ENCODE data around the gene PLEKHJ1. TPM values are rescaled to one million over a fixed set of nuclear protein-coding genes. Genes with fewer than 3 reads are reported as not detected.

PLEKHJ1 gene
- total and polyA plus RNA-seq, 2 of the 13 experiments (the other 11 are each of a cell fraction or from before 2014, with no cell fraction given): 70.5 to 130 TPM

DNA sequence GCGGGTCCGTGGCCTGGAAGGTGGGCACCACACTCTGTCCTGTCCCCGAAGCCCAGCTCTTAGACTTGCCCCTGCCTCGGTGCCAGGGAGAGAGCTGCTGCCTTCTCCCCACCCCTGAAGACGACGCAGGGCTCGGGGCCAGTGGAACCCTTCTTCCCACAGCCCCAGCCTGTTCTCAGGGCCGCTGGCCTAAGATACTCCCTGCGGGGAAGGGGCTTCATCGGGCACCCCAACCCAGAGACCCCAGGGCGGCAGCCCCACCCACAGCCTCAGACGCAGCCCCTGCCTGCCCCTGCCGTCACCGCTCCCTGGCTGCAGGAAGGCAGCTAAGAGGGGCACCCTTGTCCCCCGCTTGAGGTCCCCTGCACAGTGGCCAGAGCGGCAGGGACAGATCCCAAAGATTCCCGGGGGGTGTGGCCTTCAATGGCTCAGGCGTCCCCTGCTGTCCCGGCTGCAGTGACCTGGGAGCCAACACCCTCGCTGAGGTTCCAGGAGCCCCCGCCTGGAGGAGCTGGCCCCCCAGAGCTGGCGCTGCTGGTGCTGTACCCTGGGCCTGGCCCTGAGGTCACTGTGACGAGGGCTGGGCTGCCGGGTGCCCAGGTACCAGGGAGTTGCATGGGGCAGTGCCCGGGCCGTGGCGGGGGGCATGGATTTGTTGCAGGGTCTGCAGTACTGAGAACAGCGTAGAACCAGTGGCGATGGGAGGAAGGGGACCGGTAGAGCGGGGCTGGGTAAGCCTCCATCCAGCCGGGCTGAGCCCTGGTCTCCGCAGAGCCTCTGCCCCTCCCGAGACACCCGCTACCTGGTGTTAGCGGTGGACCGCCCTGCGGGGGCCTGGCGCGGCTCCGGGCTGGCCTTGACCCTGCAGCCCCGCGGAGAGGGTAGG is 14.0 kb upstream of the PLEKHJ1 start:
- FAIRE-seq (no peak), ATAC-seq (peak; percentile 8), DNase-seq (ENCODE audit: low spot score) (no peak)
- no peaks in the 10 kb centered on the region for H3K79me2 ChIP-seq (ENCODE audit: insufficient read depth, low read length)
- H3K27me3 ChIP-seq (ENCODE audit: control insufficient read depth in 1 of 2, insufficient read depth in 2 of 2, low read length in 2 of 2): no peaks in the 10 kb centered on the region
- peaks cover 15 to 25% of the 10 kb centered on the region in 2 experiments; a peak in 4 of 5 replicates for H3K36me3 ChIP-seq (replicated peaks in 1 of 2; ENCODE audit: control insufficient read depth in 1 of 2, insufficient read depth in 2 of 2, low read length in 2 of 2)
- no peak overlapping the region for H3K9ac ChIP-seq (ENCODE audit: insufficient read depth, low read depth, low read length)
- no peak overlapping the region for H3K27ac ChIP-seq (ENCODE audit: extremely low read length, insufficient read depth, low read length)
- no peaks in the 10 kb centered on the region for H3K9me3 ChIP-seq (ENCODE audit: low read length)
- intact Hi-C loops (cut with micrococcal nuclease; ENCODE audit: unreplicated experiment): no loop called here
- H3K4me2 ChIP-seq (ENCODE audit: low read depth, low read length): no peak overlapping the region
- BruUV-seq (replicated peaks): no TSS peak
- H3K4me1 ChIP-seq (ENCODE audit: insufficient read depth, low read length): peaks cover 25% of the 10 kb centered on the region
- H2AFZ ChIP-seq (ENCODE audit: low read length): no peak overlapping the region
- in situ Hi-C loops (cut with HindIII; ENCODE audit: extremely low pct_ligation_motif_present, low pct_unique_long_range_greater_than_20kb): no loop called here
- WGBS (ENCODE audit: low lambda C conversion rate): 85% methylated on average over 19 of the region's 43 CpGs
- ChIA-PET POLR2A (interaction anchor here (1.2 kb wide), 1 partner anchor 12 kb away, joined by 3 read pairs; no protein-coding TSS in a partner anchor), CTCF (ENCODE audit: low intra/inter-chr PET ratio, low total read pairs) (no interaction called here)
- no peak overlapping the region for H3K4me3 ChIP-seq (replicated peaks in 1 of 3; ENCODE audit: insufficient read depth in 1 of 3, low read depth in 2 of 3, low read length in 3 of 3)
- no peaks in the 10 kb centered on the region for H4K20me1 ChIP-seq (ENCODE audit: insufficient read depth, low read length)
- TF ChIP-seq ZC3H13 (CRISPR knock-in tag; IDR thresholded peaks at IDR 0.05) (peak; percentile 36; the same call in 1 of the 2 replicates), RARA (CRISPR knock-in tag; IDR thresholded peaks at IDR 0.05) (peak; percentile 42; the same call in 1 of the 2 replicates), NR2F6 (IDR thresholded peaks at IDR 0.05) (no peak), NR2F6 (CRISPR knock-in tag; IDR thresholded peaks at IDR 0.05) (0 out of 2 replicates have a peak, but pooled peaks have one; percentile 37), ZNF569 (CRISPR knock-in tag; IDR thresholded peaks at IDR 0.05; ENCODE audit: borderline replicate concordance) (no peak), HNRNPL (IDR thresholded peaks at IDR 0.05; ENCODE audit: low read depth, low read length) (peak; percentile 82), SMAD9 (CRISPR knock-in tag; IDR thresholded peaks at IDR 0.05) (no peak), KDM2A (CRISPR knock-in tag; IDR thresholded peaks at IDR 0.05; ENCODE audit: borderline replicate concordance, low read depth) (peak; percentile 23; the same call in 1 of the 2 replicates), ZNF747 (CRISPR knock-in tag; IDR thresholded peaks at IDR 0.05; ENCODE audit: borderline replicate concordance) (no peak), ZKSCAN8 (CRISPR knock-in tag; IDR thresholded peaks at IDR 0.05; ENCODE audit: borderline replicate concordance) (no peak), TAF15 (IDR thresholded peaks at IDR 0.05; ENCODE audit: low read depth, low read length, poor library complexity, severe bottlenecking) (no peak), NR2C2 (CRISPR knock-in tag; IDR thresholded peaks at IDR 0.05; ENCODE audit: borderline replicate concordance) (0 out of 2 replicates have a peak, but pooled peaks have one; percentile 17), HOXA3 (CRISPR knock-in tag; IDR thresholded peaks at IDR 0.05) (peak; percentile 58)
- TF ChIP-seq, protein P1, sequence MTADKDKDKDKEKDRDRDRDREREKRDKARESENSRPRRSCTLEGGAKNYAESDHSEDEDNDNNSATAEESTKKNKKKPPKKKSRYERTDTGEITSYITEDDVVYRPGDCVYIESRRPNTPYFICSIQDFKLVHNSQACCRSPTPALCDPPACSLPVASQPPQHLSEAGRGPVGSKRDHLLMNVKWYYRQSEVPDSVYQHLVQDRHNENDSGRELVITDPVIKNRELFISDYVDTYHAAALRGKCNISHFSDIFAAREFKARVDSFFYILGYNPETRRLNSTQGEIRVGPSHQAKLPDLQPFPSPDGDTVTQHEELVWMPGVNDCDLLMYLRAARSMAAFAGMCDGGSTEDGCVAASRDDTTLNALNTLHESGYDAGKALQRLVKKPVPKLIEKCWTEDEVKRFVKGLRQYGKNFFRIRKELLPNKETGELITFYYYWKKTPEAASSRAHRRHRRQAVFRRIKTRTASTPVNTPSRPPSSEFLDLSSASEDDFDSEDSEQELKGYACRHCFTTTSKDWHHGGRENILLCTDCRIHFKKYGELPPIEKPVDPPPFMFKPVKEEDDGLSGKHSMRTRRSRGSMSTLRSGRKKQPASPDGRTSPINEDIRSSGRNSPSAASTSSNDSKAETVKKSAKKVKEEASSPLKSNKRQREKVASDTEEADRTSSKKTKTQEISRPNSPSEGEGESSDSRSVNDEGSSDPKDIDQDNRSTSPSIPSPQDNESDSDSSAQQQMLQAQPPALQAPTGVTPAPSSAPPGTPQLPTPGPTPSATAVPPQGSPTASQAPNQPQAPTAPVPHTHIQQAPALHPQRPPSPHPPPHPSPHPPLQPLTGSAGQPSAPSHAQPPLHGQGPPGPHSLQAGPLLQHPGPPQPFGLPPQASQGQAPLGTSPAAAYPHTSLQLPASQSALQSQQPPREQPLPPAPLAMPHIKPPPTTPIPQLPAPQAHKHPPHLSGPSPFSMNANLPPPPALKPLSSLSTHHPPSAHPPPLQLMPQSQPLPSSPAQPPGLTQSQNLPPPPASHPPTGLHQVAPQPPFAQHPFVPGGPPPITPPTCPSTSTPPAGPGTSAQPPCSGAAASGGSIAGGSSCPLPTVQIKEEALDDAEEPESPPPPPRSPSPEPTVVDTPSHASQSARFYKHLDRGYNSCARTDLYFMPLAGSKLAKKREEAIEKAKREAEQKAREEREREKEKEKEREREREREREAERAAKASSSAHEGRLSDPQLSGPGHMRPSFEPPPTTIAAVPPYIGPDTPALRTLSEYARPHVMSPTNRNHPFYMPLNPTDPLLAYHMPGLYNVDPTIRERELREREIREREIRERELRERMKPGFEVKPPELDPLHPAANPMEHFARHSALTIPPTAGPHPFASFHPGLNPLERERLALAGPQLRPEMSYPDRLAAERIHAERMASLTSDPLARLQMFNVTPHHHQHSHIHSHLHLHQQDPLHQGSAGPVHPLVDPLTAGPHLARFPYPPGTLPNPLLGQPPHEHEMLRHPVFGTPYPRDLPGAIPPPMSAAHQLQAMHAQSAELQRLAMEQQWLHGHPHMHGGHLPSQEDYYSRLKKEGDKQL (CRISPR knock-in tag; IDR thresholded peaks at IDR 0.05; ENCODE audit: low read depth): no peak
- TF ChIP-seq, protein P2, sequence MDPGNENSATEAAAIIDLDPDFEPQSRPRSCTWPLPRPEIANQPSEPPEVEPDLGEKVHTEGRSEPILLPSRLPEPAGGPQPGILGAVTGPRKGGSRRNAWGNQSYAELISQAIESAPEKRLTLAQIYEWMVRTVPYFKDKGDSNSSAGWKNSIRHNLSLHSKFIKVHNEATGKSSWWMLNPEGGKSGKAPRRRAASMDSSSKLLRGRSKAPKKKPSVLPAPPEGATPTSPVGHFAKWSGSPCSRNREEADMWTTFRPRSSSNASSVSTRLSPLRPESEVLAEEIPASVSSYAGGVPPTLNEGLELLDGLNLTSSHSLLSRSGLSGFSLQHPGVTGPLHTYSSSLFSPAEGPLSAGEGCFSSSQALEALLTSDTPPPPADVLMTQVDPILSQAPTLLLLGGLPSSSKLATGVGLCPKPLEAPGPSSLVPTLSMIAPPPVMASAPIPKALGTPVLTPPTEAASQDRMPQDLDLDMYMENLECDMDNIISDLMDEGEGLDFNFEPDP (CRISPR knock-in tag; conservative IDR thresholded peaks at IDR 0.05): no peak
